ENCODE data around the gene ATOSB. TPM values are rescaled to one million over a fixed set of nuclear protein-coding genes. Genes with fewer than 3 reads are reported as not detected.

The ATOSB gene
- total RNA-seq, 4 donors from 2014 or later = 16.0 to 21.9 (median 21.4) TPM

GRCh38 chr9:35116898-35117551, 1.4 kb upstream of the ATOSB start:
- Histone ChIP-seq H3K36me3 (no peaks in the 10 kb centered on the region), H3K4me3 (peak overlapping the region; percentile 49)

GRCh38 chr9:35116539-35116897, 856 bp upstream of the ATOSB start:
- Histone ChIP-seq H3K4me1 (peaks cover 54% of the 10 kb centered on the region), H3K27me3 (no peaks in the 10 kb centered on the region), H3K9me3 (no peaks in the 10 kb centered on the region), H3K27ac (peak overlapping the region; percentile 89), H3K36me3 (no peaks in the 10 kb centered on the region), H3K4me3 (peak overlapping the region; percentile 49)
- no peak for DNase-seq (ENCODE audit: low spot score in 2 of 2)
- 0% methylated on average over 12 of the region's 12 CpGs for WGBS
- TF ChIP-seq POLR2AphosphoS5 (IDR thresholded peaks at IDR 0.05) = no peak

More at GRCh38 chr9:35116898-35117551, 1.4 kb upstream of the ATOSB start:
- Histone ChIP-seq H3K27ac (peak overlapping the region; percentile 89), H3K4me1 (peaks cover 49% of the 10 kb centered on the region), H3K27me3 (no peaks in the 10 kb centered on the region), H3K9me3 (no peaks in the 10 kb centered on the region)
- DNase-seq (ENCODE audit: low spot score in 2 of 2) = peak; percentile 95 to 97
- WGBS = 17% methylated on average over 30 of the region's 30 CpGs
- peak; percentile 90 to 91 for TF ChIP-seq CTCF (IDR thresholded peaks at IDR 0.05)
- TF ChIP-seq POLR2A (IDR thresholded peaks at IDR 0.05) = no peak
- TF ChIP-seq EP300 (IDR thresholded peaks at IDR 0.05) = no peak
- TF ChIP-seq POLR2AphosphoS5 (IDR thresholded peaks at IDR 0.05) = no peak

GRCh38 chr9:35114840-35115628, 628 bp downstream of the ATOSB start:
- H3K9me3 ChIP-seq = no peaks in the 10 kb centered on the region
- H3K4me3 ChIP-seq = peak overlapping the region; percentile 49
- WGBS = 4% methylated on average over 12 of the region's 12 CpGs
- no peaks in the 10 kb centered on the region for H3K36me3 ChIP-seq
- H3K27me3 ChIP-seq = no peaks in the 10 kb centered on the region
- H3K27ac ChIP-seq = peak overlapping the region; percentile 89
- peaks cover 67% of the 10 kb centered on the region for H3K4me1 ChIP-seq
- peak in 1 of 2 donors; percentile 12 for TF ChIP-seq POLR2A (IDR thresholded peaks at IDR 0.05)
- TF ChIP-seq CTCF (IDR thresholded peaks at IDR 0.05) = no peak
- peak; percentile 86 to 87 for DNase-seq (ENCODE audit: low spot score in 2 of 2)

GRCh38 chr9:35114113-35114839, 1.4 kb downstream of the ATOSB start:
- DNase-seq (ENCODE audit: low spot score in 2 of 2) = peak; percentile 93 to 95
- Histone ChIP-seq H3K9me3 (no peaks in the 10 kb centered on the region), H3K4me3 (peak overlapping the region; percentile 49), H3K4me1 (peaks cover 74% of the 10 kb centered on the region), H3K27me3 (no peaks in the 10 kb centered on the region), H3K36me3 (no peaks in the 10 kb centered on the region), H3K27ac (peak overlapping the region; percentile 89)
- no peak for TF ChIP-seq POLR2A (IDR thresholded peaks at IDR 0.05)
- no peak for TF ChIP-seq CTCF (IDR thresholded peaks at IDR 0.05)
- TF ChIP-seq POLR2AphosphoS5 (IDR thresholded peaks at IDR 0.05) = no peak
- TF ChIP-seq EP300 (IDR thresholded peaks at IDR 0.05) = no peak
- WGBS = 0% methylated on average over 5 of the region's 5 CpGs

GRCh38 chr9:35112257-35113020, 3.2 kb downstream of the ATOSB start:
- no peak for DNase-seq (ENCODE audit: low spot score in 2 of 2)
- peak overlapping the region; percentile 89 for H3K27ac ChIP-seq
- WGBS = 55% methylated on average over 3 of the region's 3 CpGs
- TF ChIP-seq EP300 (IDR thresholded peaks at IDR 0.05) (no peak), CTCF (IDR thresholded peaks at IDR 0.05) (no peak), POLR2A (IDR thresholded peaks at IDR 0.05) (no peak), POLR2AphosphoS5 (IDR thresholded peaks at IDR 0.05) (no peak)
- peaks cover 15% of the 10 kb centered on the region for H3K36me3 ChIP-seq
- H3K4me3 ChIP-seq = peak overlapping the region; percentile 65
- no peaks in the 10 kb centered on the region for H3K27me3 ChIP-seq
- peaks cover 76% of the 10 kb centered on the region for H3K4me1 ChIP-seq
- H3K9me3 ChIP-seq = no peaks in the 10 kb centered on the region
